D721Med (cell line): Measurements from ENCODE around the gene FAM13C.

Experiments used
- DNase-seq: peaks from one replicate; pipeline ENCODE4 v3.0.0; 2011; ENCODE audit warnings: low spot score; ENCODE audit not compliant: insufficient read length
- FAIRE-seq: peaks from 2 replicates; lab custom pipeline; 2011; peaks lifted over from hg19 to GRCh38; lab: Jason Lieb, UNC
- TF ChIP-seq, protein P1 (sequence below): IDR thresholded peaks from 2 replicates; pipeline ENCODE4 v1.5.1; 2012; ENCODE audit warnings: mild to moderate bottlenecking, control low read depth; ENCODE audit not compliant: insufficient read depth; ENCODE audit errors: missing control alignments

Gene FAM13C

GRCh38 chr10:59323036-59323459 is 39.3 kb downstream of the FAM13C start:
- TF ChIP-seq, protein P1, sequence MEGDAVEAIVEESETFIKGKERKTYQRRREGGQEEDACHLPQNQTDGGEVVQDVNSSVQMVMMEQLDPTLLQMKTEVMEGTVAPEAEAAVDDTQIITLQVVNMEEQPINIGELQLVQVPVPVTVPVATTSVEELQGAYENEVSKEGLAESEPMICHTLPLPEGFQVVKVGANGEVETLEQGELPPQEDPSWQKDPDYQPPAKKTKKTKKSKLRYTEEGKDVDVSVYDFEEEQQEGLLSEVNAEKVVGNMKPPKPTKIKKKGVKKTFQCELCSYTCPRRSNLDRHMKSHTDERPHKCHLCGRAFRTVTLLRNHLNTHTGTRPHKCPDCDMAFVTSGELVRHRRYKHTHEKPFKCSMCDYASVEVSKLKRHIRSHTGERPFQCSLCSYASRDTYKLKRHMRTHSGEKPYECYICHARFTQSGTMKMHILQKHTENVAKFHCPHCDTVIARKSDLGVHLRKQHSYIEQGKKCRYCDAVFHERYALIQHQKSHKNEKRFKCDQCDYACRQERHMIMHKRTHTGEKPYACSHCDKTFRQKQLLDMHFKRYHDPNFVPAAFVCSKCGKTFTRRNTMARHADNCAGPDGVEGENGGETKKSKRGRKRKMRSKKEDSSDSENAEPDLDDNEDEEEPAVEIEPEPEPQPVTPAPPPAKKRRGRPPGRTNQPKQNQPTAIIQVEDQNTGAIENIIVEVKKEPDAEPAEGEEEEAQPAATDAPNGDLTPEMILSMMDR = no peak

DNA sequence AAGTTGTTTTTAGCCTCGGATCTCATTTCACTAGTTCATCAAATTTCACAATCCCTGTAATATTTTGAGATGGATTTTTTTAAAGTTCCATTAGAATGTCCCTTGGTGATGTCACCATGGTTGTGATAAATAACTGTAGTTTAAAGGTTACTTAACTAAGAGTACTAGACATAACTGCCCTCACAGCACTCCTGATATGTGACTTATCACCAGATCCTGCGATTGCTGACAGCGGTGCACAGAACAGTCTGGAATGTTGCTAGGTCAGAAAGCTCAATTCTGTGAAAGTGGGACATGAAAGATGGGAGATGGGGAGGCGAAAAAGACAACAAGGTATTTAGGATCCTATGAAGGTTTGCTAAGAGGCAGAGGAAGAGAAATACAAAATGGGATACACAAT is 40.2 kb downstream of the FAM13C start:
- TF ChIP-seq, protein P1 = no peak
- FAIRE-seq = no peak
- DNase-seq = no peak

More at GRCh38 chr10:59323036-59323459, 39.3 kb downstream of the FAM13C start:
- no peak for FAIRE-seq
- DNase-seq = no peak

GRCh38 chr10:59320355-59320754 is 42.0 kb downstream of the FAM13C start:
- TF ChIP-seq, protein P1 = no peak
- DNase-seq = no peak
- no peak for FAIRE-seq

GRCh38 chr10:59319854-59320253 is 42.5 kb downstream of the FAM13C start:
- FAIRE-seq (no peak), DNase-seq (no peak)
- TF ChIP-seq, protein P1 = no peak

DNA sequence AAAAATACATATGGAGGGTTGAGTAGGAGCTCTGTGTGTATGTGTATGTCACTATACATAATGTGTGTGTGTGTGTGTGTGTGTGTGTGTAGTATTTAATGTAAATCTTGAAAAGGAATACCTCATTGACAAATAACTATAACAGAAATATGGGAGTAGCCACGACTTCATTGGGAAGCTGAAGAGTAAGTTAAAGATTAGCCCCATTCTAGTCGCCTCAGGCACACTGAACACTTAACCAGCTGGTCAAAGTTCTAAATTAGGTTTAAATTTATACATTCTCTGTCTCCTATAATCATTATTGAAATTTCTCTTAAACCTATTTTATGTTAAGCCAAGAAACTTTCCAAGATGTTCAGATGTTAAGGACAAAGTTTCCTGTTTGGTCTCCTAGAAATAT is 45.3 kb downstream of the FAM13C start:
- TF ChIP-seq, protein P1 = no peak
- FAIRE-seq = no peak

DNA sequence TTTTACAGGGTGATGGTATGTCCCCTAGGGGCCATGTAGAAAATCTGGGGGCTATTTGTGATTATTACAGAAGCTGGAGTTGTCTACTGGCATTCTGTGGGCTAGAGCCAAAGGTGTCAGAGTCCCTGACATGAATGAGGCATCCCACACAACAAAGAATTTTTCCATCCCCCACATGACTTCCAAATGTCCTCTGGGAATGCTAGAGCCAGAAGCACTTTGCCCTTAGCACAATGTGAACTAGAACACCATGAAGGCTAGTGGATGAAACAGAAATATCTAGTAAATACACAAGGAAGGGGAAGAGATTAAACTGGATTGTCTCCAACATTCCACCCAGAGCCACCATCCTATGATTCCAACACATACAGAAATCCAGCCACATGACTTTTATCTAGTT is 46.9 kb downstream of the FAM13C start:
- DNase-seq (no peak), FAIRE-seq (no peak)
- TF ChIP-seq, protein P1 = no peak

More for the DNA sequence above, 45.3 kb downstream of the FAM13C start:
- no peak for DNase-seq

GRCh38 chr10:59314268-59314667 is 48.1 kb downstream of the FAM13C start:
- FAIRE-seq = no peak
- no peak for DNase-seq
- TF ChIP-seq, protein P1 = no peak
